ENCODE results near the gene NSUN3. TPM values are rescaled to one million over a fixed set of nuclear protein-coding genes. Genes with fewer than 3 reads are reported as not detected.

Gene NSUN3
- 3.1 and 3.4 TPM in 2 replicates for polyA plus RNA-seq (2013)

DNA sequence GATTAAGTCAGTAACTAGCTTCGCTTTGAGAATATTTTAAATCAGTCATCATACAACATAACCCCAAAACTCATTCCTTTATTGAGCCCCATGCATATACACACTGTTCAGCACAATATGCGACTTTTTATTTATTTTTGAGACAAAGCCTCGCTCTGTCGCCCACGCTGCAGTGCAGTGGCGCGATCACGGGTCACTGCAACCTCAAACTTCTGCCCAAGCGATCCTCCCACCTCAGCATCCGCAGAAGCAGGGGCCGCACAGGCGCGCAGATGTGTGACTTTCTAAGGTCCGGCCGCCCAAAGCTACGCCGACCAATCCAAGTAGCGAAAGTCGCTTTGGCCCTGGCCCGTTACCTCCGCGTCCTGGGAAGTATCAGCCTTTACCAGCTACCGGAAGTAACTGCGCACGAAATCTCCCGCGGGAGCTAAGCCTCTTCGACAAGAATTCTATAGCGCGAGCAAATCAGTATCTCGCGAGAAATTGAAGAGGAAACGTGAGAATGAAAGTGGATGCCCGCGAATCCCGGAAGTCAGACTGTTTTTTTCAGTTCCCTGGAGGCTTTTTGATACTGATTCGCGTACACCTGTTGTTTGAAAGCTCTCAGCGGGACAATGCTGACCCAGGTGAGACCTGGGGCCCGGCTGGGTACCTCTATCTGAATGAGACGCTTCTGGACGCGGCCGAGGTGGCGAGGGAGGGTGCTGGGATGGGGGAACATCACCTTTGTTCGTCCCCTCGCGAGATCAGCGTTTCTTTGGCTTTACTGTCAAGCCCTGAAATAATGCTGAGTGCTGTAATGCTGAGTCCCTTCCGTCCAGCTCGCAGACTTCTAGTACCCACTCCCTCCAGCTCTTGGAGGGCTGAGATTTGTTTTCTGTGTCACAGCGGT lies at the start of gene NSUN3, which contains the start of gene DHFR2:
TSS of gene NSUN3 (plus strand) at position 549 of the 892 bp plus-strand sequence. CDS start at position 615, 66 bp downstream.
TSS of gene DHFR2 (minus strand) at position 404 of the 892 bp plus-strand sequence. CDS start 1,405 bp downstream, outside the sequence.
- peak within 1 kb of the TSS; percentile 83 for H3K4me3 ChIP-seq (ENCODE audit: low read depth, low read length)
- H4K8ac ChIP-seq (ENCODE audit: low read depth, low read length) = peak within 1 kb of the TSS; percentile 93
- H3K79me2 ChIP-seq (ENCODE audit: control insufficient read depth, insufficient read depth, low read length, poor library complexity) = peaks cover 4% of the 10 kb centered on the region
- no peak within 1 kb of the TSS for H2BK12ac ChIP-seq (ENCODE audit: low read length)
- peak within 1 kb of the TSS; percentile 81 for H4K91ac ChIP-seq (ENCODE audit: low read depth, low read length)
- H3K9me3 ChIP-seq (ENCODE audit: insufficient read depth, low read depth, low read length) = no peaks in the 10 kb centered on the region
- H3K9ac ChIP-seq (ENCODE audit: low read length) = peak within 1 kb of the TSS; percentile 95
- peaks cover 1 to 3% of the 10 kb centered on the region in 2 experiments for H3K4me1 ChIP-seq (ENCODE audit: control insufficient read depth in 1 of 2, insufficient read depth in 2 of 2, low read length in 2 of 2)
- H3K36me3 ChIP-seq (ENCODE audit: control insufficient read depth in 1 of 2, insufficient read depth in 2 of 2, low read length in 2 of 2) = peaks cover 2 to 4% of the 10 kb centered on the region in 2 experiments
- whole genome bisulfite sequencing (ENCODE audit: extremely low coverage, insufficient coverage, insufficient read length) = no CpG with 5 or more reads among the region's 52 CpGs
- peak within 1 kb of the TSS; percentile 71 for H3K4ac ChIP-seq (ENCODE audit: low read depth, low read length)
- H3K23ac ChIP-seq (ENCODE audit: low read length) = no peak within 1 kb of the TSS
- H2AFZ ChIP-seq (ENCODE audit: insufficient read depth, low read length, poor library complexity) = peak within 1 kb of the TSS; percentile 88
- H3K18ac ChIP-seq (ENCODE audit: low read length) = peak within 1 kb of the TSS; percentile 78
- peak within 1 kb of the TSS; percentile 96 for H4K12ac ChIP-seq (ENCODE audit: low read depth, low read length)
- DNase-seq = peak; percentile 93 to 99
- peak within 1 kb of the TSS; percentile 85 for H3K27ac ChIP-seq (ENCODE audit: low read depth, low read length)
- H3K27me3 ChIP-seq (ENCODE audit: insufficient read depth, low read length) = no peaks in the 10 kb centered on the region
- peak within 1 kb of the TSS; percentile 69 for H2AK5ac ChIP-seq (ENCODE audit: low read length)
- peak within 1 kb of the TSS; percentile 67 for H3K4me2 ChIP-seq (ENCODE audit: low read length)
- H3K14ac ChIP-seq (ENCODE audit: low read length) = peak within 1 kb of the TSS; percentile 89
- peak within 1 kb of the TSS; percentile 87 for H2BK120ac ChIP-seq (ENCODE audit: insufficient read depth, low read length, poor library complexity)
- peak within 1 kb of the TSS; percentile 96 for H2BK5ac ChIP-seq (ENCODE audit: low read depth, low read length, poor library complexity)
- H3K79me1 ChIP-seq (ENCODE audit: low read length) = peaks cover 7% of the 10 kb centered on the region

DNA sequence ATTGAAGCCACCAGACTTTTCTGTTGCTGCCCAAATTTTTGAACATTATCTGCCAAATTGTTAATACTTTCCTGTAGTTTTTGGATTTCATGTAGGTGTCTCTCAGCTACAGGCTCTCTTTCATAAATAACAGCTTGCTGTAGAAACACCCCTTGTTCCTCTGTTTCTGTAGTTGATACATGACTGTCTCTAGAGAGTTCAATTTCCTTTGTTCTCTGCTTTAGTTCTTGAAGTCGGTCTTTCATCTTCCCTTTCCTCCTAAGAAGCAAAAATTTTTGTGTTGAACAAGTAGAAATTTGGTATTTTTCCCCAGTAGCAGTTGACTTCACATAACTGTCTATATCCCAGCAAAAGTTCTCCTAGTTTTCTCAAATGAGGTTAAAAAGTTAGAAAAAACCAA lies 47.8 kb upstream of the NSUN3 start:
- Histone ChIP-seq H3K27me3 (ENCODE audit: insufficient read depth, low read length) (no peaks in the 10 kb centered on the region), H3K4me1 (ENCODE audit: control insufficient read depth in 1 of 2, insufficient read depth in 2 of 2, low read length in 2 of 2) (no peaks in the 10 kb centered on the region), H3K23ac (ENCODE audit: low read length) (no peak overlapping the region), H3K4me3 (ENCODE audit: low read depth, low read length) (no peak overlapping the region), H2AK5ac (ENCODE audit: low read length) (no peak overlapping the region), H2AFZ (ENCODE audit: insufficient read depth, low read length, poor library complexity) (no peak overlapping the region), H3K14ac (ENCODE audit: low read length) (no peak overlapping the region), H3K9ac (ENCODE audit: low read length) (no peak overlapping the region), H4K12ac (ENCODE audit: low read depth, low read length) (no peak overlapping the region), H3K4me2 (ENCODE audit: low read length) (no peak overlapping the region), H3K4ac (ENCODE audit: low read depth, low read length) (no peak overlapping the region), H4K8ac (ENCODE audit: low read depth, low read length) (no peak overlapping the region), H3K18ac (ENCODE audit: low read length) (no peak overlapping the region), H3K9me3 (ENCODE audit: insufficient read depth, low read depth, low read length) (no peaks in the 10 kb centered on the region), H3K27ac (ENCODE audit: low read depth, low read length) (no peak overlapping the region), H4K91ac (ENCODE audit: low read depth, low read length) (no peak overlapping the region), H2BK5ac (ENCODE audit: low read depth, low read length, poor library complexity) (no peak overlapping the region), H3K36me3 (ENCODE audit: control insufficient read depth in 1 of 2, insufficient read depth in 2 of 2, low read length in 2 of 2) (no peaks in the 10 kb centered on the region), H3K79me1 (ENCODE audit: low read length) (no peaks in the 10 kb centered on the region), H2BK120ac (ENCODE audit: insufficient read depth, low read length, poor library complexity) (no peak overlapping the region), H2BK12ac (ENCODE audit: low read length) (no peak overlapping the region), H3K79me2 (ENCODE audit: control insufficient read depth, insufficient read depth, low read length, poor library complexity) (no peaks in the 10 kb centered on the region)
- no peak for DNase-seq
- WGBS (ENCODE audit: extremely low coverage, insufficient coverage, insufficient read length) = no CpG with 5 or more reads among the region's 1 CpG

DNA sequence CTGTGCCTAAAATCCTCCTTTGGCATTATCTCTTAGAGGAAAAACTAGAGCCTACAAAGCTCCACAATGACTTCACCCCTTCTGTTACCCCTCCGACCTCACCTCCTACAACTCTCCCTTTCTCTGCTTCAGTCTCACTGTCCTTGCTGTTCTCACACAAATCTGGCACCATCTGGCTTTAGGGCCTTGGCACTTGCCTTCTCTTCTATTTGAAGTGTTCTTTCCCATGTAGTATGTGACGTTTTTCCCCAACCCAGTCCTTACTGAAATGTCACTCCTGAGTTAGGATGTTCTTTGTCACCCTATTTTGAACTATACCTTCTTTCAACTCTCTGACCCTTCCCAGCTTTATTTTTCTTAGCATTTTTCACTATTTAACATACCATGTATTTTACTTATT lies 43.2 kb upstream of the NSUN3 start:
- Histone ChIP-seq H4K91ac (ENCODE audit: low read depth, low read length) (no peak overlapping the region), H3K9me3 (ENCODE audit: insufficient read depth, low read depth, low read length) (no peaks in the 10 kb centered on the region)
- WGBS (ENCODE audit: extremely low coverage, insufficient coverage, insufficient read length) = no CpG with 5 or more reads among the region's 2 CpGs

DNA sequence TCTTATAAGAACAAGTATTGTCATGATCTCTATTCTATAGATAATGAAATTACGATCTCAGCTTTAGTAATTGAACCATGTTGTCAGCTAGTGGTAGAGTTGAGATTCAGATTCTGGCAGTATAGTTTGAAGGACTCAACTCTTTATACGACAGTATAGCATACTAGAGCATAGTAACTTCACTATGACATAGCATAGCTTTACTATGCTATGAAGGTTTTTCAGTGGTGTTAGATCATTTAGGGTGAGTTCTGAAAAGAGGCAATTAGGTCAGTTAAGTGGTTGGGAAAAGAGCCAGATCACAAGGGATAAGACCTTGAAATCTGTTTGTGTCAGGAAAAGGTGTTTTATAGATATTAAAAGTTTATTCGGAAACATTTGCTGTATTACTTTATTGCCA lies 42.6 kb upstream of the NSUN3 start:
- DNase-seq = no peak

More for the DNA sequence above, 43.2 kb upstream of the NSUN3 start:
- H3K36me3 ChIP-seq (ENCODE audit: control insufficient read depth in 1 of 2, insufficient read depth in 2 of 2, low read length in 2 of 2) = no peaks in the 10 kb centered on the region
- no peaks in the 10 kb centered on the region for H3K27me3 ChIP-seq (ENCODE audit: insufficient read depth, low read length)
- H3K14ac ChIP-seq (ENCODE audit: low read length) = no peak overlapping the region
- no peak overlapping the region for H2BK5ac ChIP-seq (ENCODE audit: low read depth, low read length, poor library complexity)
- H3K27ac ChIP-seq (ENCODE audit: low read depth, low read length) = no peak overlapping the region
- no peak overlapping the region for H4K12ac ChIP-seq (ENCODE audit: low read depth, low read length)
- H4K8ac ChIP-seq (ENCODE audit: low read depth, low read length) = no peak overlapping the region
- no peak overlapping the region for H3K18ac ChIP-seq (ENCODE audit: low read length)
- DNase-seq = no peak
- no peak overlapping the region for H2AK5ac ChIP-seq (ENCODE audit: low read length)
- H2BK120ac ChIP-seq (ENCODE audit: insufficient read depth, low read length, poor library complexity) = no peak overlapping the region
- no peak overlapping the region for H3K23ac ChIP-seq (ENCODE audit: low read length)
- H3K79me2 ChIP-seq (ENCODE audit: control insufficient read depth, insufficient read depth, low read length, poor library complexity) = no peaks in the 10 kb centered on the region
- H3K9ac ChIP-seq (ENCODE audit: low read length) = no peak overlapping the region
- no peak overlapping the region for H3K4ac ChIP-seq (ENCODE audit: low read depth, low read length)
- no peak overlapping the region for H2BK12ac ChIP-seq (ENCODE audit: low read length)
- no peak overlapping the region for H3K4me2 ChIP-seq (ENCODE audit: low read length)
- H3K4me1 ChIP-seq (ENCODE audit: control insufficient read depth in 1 of 2, insufficient read depth in 2 of 2, low read length in 2 of 2) = no peaks in the 10 kb centered on the region
- no peaks in the 10 kb centered on the region for H3K79me1 ChIP-seq (ENCODE audit: low read length)
- no peak overlapping the region for H2AFZ ChIP-seq (ENCODE audit: insufficient read depth, low read length, poor library complexity)
- H3K4me3 ChIP-seq (ENCODE audit: low read depth, low read length) = no peak overlapping the region

More for the DNA sequence above, 42.6 kb upstream of the NSUN3 start:
- no peak overlapping the region for H3K4ac ChIP-seq (ENCODE audit: low read depth, low read length)
- H3K4me2 ChIP-seq (ENCODE audit: low read length) = no peak overlapping the region
- no peaks in the 10 kb centered on the region for H3K27me3 ChIP-seq (ENCODE audit: insufficient read depth, low read length)
- no peaks in the 10 kb centered on the region for H3K79me2 ChIP-seq (ENCODE audit: control insufficient read depth, insufficient read depth, low read length, poor library complexity)
- H2BK12ac ChIP-seq (ENCODE audit: low read length) = no peak overlapping the region
- H3K9me3 ChIP-seq (ENCODE audit: insufficient read depth, low read depth, low read length) = no peaks in the 10 kb centered on the region
- WGBS (ENCODE audit: extremely low coverage, insufficient coverage, insufficient read length) = no CpG with 5 or more reads among the region's 3 CpGs
- H3K18ac ChIP-seq (ENCODE audit: low read length) = no peak overlapping the region
- H2AFZ ChIP-seq (ENCODE audit: insufficient read depth, low read length, poor library complexity) = no peak overlapping the region
- no peaks in the 10 kb centered on the region for H3K4me1 ChIP-seq (ENCODE audit: control insufficient read depth in 1 of 2, insufficient read depth in 2 of 2, low read length in 2 of 2)
- H3K79me1 ChIP-seq (ENCODE audit: low read length) = no peaks in the 10 kb centered on the region
- no peak overlapping the region for H3K23ac ChIP-seq (ENCODE audit: low read length)
- no peak overlapping the region for H2BK120ac ChIP-seq (ENCODE audit: insufficient read depth, low read length, poor library complexity)
- no peak overlapping the region for H4K8ac ChIP-seq (ENCODE audit: low read depth, low read length)
- H4K12ac ChIP-seq (ENCODE audit: low read depth, low read length) = no peak overlapping the region
- no peak overlapping the region for H2BK5ac ChIP-seq (ENCODE audit: low read depth, low read length, poor library complexity)
- no peak overlapping the region for H3K14ac ChIP-seq (ENCODE audit: low read length)
- no peak overlapping the region for H2AK5ac ChIP-seq (ENCODE audit: low read length)
- H3K27ac ChIP-seq (ENCODE audit: low read depth, low read length) = no peak overlapping the region
- H3K4me3 ChIP-seq (ENCODE audit: low read depth, low read length) = no peak overlapping the region
- H4K91ac ChIP-seq (ENCODE audit: low read depth, low read length) = no peak overlapping the region
- H3K9ac ChIP-seq (ENCODE audit: low read length) = no peak overlapping the region
- H3K36me3 ChIP-seq (ENCODE audit: control insufficient read depth in 1 of 2, insufficient read depth in 2 of 2, low read length in 2 of 2) = no peaks in the 10 kb centered on the region
